Suprapubic skin (tissue), 4 donors: ENCODE measurements around the gene CREB3L4. TPM values are rescaled to one million over a fixed set of nuclear protein-coding genes. Genes with fewer than 3 reads are reported as not detected.
A peak's percentile ranks its signal among the peaks of the same experiment; 100 is the strongest.

Experiments
- DNase-seq, 2 donors: peaks; one replicate each; pipeline ENCODE4 v3.0.0-alpha.2; 2019; ENCODE audit warnings: low spot score in 2 of 2
- H3K27ac ChIP-seq: fragments of 200-600 bp; sonication (generic); one replicate; pipeline ENCODE4 v1.5.1; 2019
- H3K27me3 ChIP-seq: fragments of 200-600 bp; sonication (generic); one replicate; pipeline ENCODE4 v1.5.1; 2019
- H3K36me3 ChIP-seq: fragments of 200-600 bp; sonication (generic); one replicate; pipeline ENCODE4 v1.5.1; 2019
- H3K4me1 ChIP-seq: fragments of 200-600 bp; sonication (generic); one replicate; pipeline ENCODE4 v1.5.1; 2019
- H3K4me3 ChIP-seq: fragments of 200-600 bp; sonication (generic); one replicate; pipeline ENCODE4 v1.5.1; 2019; ENCODE audit warnings: mild to moderate bottlenecking
- H3K9me3 ChIP-seq: fragments of 200-600 bp; sonication (generic); one replicate; pipeline ENCODE4 v1.5.1; 2019
- EP300 ChIP-seq: sonication (generic); formaldehyde crosslinking; IDR thresholded peaks from one replicate; pipeline ENCODE4 v1.6.1; 2017; ENCODE audit warnings: antibody characterized with exemption
- POLR2A ChIP-seq, 2 donors: fragments of 450-650 bp; IDR thresholded peaks; one replicate each; pipeline ENCODE4 v1.6.1; 2017; ENCODE audit warnings: antibody characterized with exemption in 2 of 2, mild to moderate bottlenecking in 2 of 2, moderate library complexity in 2 of 2
- POLR2AphosphoS5 ChIP-seq, 3 donors: sonication (generic); formaldehyde crosslinking; IDR thresholded peaks; one replicate each; pipeline ENCODE4 v1.6.1; 2017; ENCODE audit warnings: antibody characterized with exemption in 3 of 3
- WGBS: methylation state at CpG from one replicate; pipeline ENCODE4 v1.1.5; 2018; 5-methylcytosine and 5-hydroxymethylcytosine counted together
- total RNA-seq, 4 donors: library from RNA; depleted of rRNA; stranded (reverse); fragments of >200 nt; gene quantifications; one replicate each; pipeline ENCODE4 v1.1.0, GENCODE V29; 2016
- TF ChIP-seq, protein P1 (sequence below), 2 donors: fragments of 200-600 bp in 1 of 2; fragments of 450-650 bp in 1 of 2; sonication (generic) in 1 of 2; IDR thresholded peaks; one replicate each; pipeline ENCODE4 v1.5.1; 2016 to 2019; ENCODE audit warnings: antibody characterized with exemption in 2 of 2, mild to moderate bottlenecking in 1 of 2, moderate library complexity in 1 of 2

CREB3L4 gene, protein sequence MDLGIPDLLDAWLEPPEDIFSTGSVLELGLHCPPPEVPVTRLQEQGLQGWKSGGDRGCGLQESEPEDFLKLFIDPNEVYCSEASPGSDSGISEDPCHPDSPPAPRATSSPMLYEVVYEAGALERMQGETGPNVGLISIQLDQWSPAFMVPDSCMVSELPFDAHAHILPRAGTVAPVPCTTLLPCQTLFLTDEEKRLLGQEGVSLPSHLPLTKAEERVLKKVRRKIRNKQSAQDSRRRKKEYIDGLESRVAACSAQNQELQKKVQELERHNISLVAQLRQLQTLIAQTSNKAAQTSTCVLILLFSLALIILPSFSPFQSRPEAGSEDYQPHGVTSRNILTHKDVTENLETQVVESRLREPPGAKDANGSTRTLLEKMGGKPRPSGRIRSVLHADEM
- total RNA-seq: 10 to 100 TPM; 16.6 to 41.0 (median 20.3) TPM

DNA sequence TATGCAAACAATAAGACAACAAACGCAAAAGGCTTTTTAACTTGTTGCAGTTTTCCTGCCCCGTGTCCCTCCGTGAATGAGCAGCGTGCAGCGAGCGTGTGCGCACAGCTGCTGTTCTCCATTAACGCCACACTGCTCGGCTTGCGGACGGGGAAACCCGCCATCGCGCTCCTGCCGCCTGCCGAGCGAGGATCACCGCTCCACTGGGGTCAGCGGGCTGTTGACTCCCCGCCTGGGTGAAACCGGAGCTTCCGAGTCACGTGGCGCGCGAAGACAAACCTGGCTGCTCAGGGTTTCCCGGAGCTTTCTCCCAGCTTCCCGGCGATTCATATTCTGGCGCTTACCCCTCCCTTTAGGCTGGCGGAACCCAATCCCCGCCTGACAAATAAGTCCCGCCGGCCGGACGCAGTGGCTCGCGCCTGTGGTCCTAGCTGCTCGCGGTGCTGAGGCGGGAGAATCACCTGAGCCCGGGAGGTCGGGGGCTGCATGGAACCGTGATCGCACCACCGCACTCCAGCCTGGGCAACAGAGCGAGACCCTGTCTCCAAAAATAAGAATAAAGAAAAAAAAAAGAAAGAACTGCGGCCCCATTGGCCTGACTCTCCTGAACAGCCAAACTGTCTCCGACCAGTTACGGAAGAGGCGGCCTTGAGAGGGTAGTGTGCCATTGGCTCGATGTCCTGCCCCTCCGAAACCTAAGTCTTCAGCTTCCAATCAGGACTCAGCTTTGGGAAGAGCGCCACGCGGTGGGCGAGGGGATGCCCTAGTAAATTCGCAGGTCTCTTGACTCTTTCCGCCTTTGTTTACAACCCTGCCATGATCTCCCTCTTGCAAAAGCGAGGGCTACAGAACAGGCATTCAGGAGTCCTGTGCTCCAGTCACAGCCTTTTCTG lies at the start of gene CREB3L4:
Gene CREB3L4, plus strand, starts transcription at position 796 of the 893 bp plus-strand sequence. CDS start 624 bp downstream, outside the sequence.
- DNase-seq: peak; percentile 95 to 96
- under 1% methylated on average over 48 of the region's 60 CpGs for WGBS
- H3K27ac ChIP-seq: peak within 1 kb of the TSS; percentile 93
- H3K4me3 ChIP-seq: peak within 1 kb of the TSS; percentile 52
- no peaks in the 10 kb centered on the region for H3K27me3 ChIP-seq
- no peaks in the 10 kb centered on the region for H3K9me3 ChIP-seq
- TF ChIP-seq, protein P1, sequence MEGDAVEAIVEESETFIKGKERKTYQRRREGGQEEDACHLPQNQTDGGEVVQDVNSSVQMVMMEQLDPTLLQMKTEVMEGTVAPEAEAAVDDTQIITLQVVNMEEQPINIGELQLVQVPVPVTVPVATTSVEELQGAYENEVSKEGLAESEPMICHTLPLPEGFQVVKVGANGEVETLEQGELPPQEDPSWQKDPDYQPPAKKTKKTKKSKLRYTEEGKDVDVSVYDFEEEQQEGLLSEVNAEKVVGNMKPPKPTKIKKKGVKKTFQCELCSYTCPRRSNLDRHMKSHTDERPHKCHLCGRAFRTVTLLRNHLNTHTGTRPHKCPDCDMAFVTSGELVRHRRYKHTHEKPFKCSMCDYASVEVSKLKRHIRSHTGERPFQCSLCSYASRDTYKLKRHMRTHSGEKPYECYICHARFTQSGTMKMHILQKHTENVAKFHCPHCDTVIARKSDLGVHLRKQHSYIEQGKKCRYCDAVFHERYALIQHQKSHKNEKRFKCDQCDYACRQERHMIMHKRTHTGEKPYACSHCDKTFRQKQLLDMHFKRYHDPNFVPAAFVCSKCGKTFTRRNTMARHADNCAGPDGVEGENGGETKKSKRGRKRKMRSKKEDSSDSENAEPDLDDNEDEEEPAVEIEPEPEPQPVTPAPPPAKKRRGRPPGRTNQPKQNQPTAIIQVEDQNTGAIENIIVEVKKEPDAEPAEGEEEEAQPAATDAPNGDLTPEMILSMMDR (IDR thresholded peaks at IDR 0.05): peak; percentile 20 to 33
- peak; percentile 19 to 70 for TF ChIP-seq POLR2A (IDR thresholded peaks at IDR 0.05)
- peak in 2 of 3 donors; percentile 53 to 78 for TF ChIP-seq POLR2AphosphoS5 (IDR thresholded peaks at IDR 0.05)
- TF ChIP-seq EP300: no peak
- H3K4me1 ChIP-seq: peaks cover 42% of the 10 kb centered on the region
- H3K36me3 ChIP-seq: no peaks in the 10 kb centered on the region

DNA sequence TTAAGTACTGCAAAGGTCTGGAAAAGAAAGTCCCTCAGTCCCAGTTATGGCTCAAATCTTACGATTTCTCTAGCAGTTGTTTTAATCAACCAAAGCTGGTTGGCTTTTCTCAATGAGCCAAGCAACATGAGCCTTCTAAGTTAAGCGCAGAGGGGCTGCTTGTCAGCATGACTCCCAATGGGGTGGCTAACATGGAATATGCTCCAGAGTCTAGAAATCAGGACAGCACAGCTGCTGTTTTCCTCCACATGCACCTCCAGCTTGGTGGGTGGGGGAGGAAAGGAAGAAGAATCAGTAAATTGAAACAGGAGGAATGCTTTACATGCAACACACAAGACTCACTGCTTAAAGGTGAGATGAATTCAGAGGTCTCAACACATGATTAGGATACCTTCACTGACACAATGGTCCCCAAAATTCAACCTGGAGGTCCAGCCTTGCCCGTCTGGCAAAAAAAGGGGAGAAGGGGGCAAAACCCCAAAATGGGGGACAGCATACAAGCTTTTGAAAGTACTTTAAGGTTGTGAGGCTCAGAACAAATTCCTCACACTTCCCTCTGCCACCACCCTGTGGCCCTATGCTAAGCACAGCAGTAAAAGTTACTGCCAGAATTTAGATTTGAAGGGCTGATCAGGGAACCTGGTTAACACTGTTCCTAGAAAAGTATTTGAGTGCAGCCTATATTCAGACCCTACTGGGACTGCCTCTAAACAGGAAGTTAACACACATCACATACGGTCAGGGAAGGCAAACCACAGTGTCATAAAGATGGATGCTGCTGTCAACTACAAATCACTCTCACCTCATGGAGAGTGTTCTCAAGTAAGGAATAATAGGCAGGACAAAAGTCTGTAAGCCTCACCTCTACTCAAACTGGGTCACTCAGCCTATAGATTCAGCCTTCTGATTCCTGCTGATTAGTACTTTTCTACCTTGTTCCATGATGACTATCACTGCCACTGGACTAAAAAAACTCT lies 47.5 kb upstream of the CREB3L4 start:
- DNase-seq: no peak
- Histone ChIP-seq H3K27me3 (no peaks in the 10 kb centered on the region), H3K27ac (no peak overlapping the region), H3K4me3 (no peak overlapping the region), H3K9me3 (no peaks in the 10 kb centered on the region), H3K4me1 (peaks cover 44% of the 10 kb centered on the region), H3K36me3 (peaks cover 6% of the 10 kb centered on the region)
- no peak for TF ChIP-seq POLR2A (IDR thresholded peaks at IDR 0.05)
- TF ChIP-seq, protein P1 (IDR thresholded peaks at IDR 0.05): peak in 1 of 2 donors; percentile 11
- 43% methylated on average over 4 of the region's 4 CpGs for WGBS

DNA sequence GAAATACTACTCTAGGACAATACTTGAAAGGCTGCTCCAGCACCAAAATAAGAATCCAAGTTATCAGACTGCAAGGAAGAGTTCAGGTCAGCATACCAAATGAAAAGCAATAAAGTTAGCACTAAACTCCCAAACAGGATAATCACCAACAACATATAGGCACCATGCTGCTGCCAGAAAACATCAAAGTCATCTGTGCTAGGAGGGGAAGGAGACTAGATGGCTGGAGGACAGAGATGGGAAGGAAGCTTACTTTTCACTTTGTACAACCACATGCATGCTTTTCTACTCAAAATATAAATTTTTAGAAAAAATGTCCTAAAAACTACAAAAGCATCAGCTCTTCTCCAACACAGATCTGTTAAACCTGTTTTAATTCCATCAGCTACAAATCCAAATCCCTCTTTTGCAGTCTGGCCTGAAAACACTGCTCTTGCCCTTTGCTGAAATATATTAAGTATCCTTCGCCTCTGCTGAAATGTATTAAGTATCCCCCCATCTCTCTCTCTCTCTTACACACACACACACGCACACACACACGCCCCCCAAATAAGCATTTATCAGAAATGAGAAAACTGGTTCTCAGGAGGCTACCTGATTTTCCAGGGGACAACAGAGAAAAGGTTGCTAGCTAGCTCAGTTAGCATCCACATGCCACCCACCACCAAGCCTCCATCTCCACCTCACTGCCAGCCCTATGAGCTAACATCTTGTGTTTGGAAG lies 46.5 kb upstream of the CREB3L4 start:
- no peak for DNase-seq
- Histone ChIP-seq H3K36me3 (peaks cover under 1% of the 10 kb centered on the region), H3K27ac (no peak overlapping the region), H3K4me1 (peaks cover 44% of the 10 kb centered on the region), H3K4me3 (peak overlapping the region; percentile 84), H3K9me3 (no peaks in the 10 kb centered on the region), H3K27me3 (no peaks in the 10 kb centered on the region)
- 30% methylated on average over 3 of the region's 3 CpGs for WGBS
- TF ChIP-seq POLR2A (IDR thresholded peaks at IDR 0.05) (no peak), POLR2AphosphoS5 (IDR thresholded peaks at IDR 0.05) (no peak), EP300 (no peak)
- TF ChIP-seq, protein P1 (IDR thresholded peaks at IDR 0.05): no peak

DNA sequence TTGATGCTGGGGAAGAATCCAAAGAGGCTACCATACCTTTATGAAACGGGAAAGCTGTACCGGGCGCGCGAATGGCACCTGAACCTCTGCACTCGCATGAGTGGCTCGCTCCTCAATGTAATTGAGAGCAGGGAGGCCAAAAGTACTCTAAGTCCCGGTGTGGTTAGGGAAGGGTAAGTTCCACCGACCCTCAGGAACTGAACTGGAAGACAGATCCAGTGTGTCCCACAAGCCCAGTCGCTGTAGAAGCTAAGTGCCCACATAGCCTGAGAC lies 46.0 kb upstream of the CREB3L4 start:
- DNase-seq: no peak

More for the DNA sequence above, 46.0 kb upstream of the CREB3L4 start:
- Histone ChIP-seq H3K4me3 (peak overlapping the region; percentile 84), H3K36me3 (no peaks in the 10 kb centered on the region), H3K27ac (peak overlapping the region; percentile 91), H3K27me3 (no peaks in the 10 kb centered on the region), H3K4me1 (peaks cover 44% of the 10 kb centered on the region), H3K9me3 (no peaks in the 10 kb centered on the region)
- TF ChIP-seq POLR2AphosphoS5 (IDR thresholded peaks at IDR 0.05) (no peak), POLR2A (IDR thresholded peaks at IDR 0.05) (no peak), EP300 (no peak)
- TF ChIP-seq, protein P1 (IDR thresholded peaks at IDR 0.05): no peak
- 1% methylated on average over 10 of the region's 10 CpGs for WGBS
